ENCODE results near the gene SUSD3. TPM values are rescaled to one million over a fixed set of nuclear protein-coding genes. Genes with fewer than 3 reads are reported as not detected.

The SUSD3 gene
- total RNA-seq, 1 donor from 2014 or later, result 2.4 TPM

DNA sequence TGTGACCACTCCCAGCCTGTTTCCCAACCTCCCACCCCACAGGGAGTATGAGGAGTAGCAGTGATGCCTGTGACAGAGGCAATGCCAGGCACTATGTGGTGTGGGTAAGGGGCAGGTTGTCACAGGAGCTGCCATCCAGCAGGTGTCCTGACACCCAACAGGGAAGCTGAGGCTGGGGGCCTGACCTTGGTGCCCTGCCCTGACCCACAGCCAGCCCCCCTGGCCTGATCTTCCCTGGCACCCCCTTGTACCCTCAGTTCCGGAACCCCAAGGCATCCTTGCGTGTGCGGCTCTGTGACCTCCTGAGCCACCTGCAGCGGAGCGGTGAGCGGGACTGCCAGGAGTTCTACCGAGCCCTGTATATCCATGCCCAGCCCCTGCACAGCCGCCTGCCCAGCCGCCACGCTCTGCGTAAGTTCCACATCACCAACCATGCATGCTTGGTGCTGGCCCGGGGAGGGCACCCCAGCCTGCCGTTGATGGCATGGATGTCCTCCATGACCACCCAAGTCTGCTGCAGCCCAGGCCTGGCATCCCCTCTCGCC lies 51.9 kb downstream of the SUSD3 start:
- DNase-seq (ENCODE audit: low spot score in 2 of 2, unreplicated experiment in 2 of 2), result no peak
- Mint-ChIP-seq H3K36me3 (peaks cover 8% of the 10 kb centered on the region), H3K4me1 (peaks cover 5% of the 10 kb centered on the region), H3K27ac (no peak overlapping the region), H3K4me3 (no peak overlapping the region), H3K27me3 (ENCODE audit: low read depth) (no peaks in the 10 kb centered on the region), H3K9me3 (peaks cover 8% of the 10 kb centered on the region)
- TF ChIP-seq, protein P1, sequence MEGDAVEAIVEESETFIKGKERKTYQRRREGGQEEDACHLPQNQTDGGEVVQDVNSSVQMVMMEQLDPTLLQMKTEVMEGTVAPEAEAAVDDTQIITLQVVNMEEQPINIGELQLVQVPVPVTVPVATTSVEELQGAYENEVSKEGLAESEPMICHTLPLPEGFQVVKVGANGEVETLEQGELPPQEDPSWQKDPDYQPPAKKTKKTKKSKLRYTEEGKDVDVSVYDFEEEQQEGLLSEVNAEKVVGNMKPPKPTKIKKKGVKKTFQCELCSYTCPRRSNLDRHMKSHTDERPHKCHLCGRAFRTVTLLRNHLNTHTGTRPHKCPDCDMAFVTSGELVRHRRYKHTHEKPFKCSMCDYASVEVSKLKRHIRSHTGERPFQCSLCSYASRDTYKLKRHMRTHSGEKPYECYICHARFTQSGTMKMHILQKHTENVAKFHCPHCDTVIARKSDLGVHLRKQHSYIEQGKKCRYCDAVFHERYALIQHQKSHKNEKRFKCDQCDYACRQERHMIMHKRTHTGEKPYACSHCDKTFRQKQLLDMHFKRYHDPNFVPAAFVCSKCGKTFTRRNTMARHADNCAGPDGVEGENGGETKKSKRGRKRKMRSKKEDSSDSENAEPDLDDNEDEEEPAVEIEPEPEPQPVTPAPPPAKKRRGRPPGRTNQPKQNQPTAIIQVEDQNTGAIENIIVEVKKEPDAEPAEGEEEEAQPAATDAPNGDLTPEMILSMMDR (IDR thresholded peaks at IDR 0.05; ENCODE audit: unreplicated experiment), result no peak

DNA sequence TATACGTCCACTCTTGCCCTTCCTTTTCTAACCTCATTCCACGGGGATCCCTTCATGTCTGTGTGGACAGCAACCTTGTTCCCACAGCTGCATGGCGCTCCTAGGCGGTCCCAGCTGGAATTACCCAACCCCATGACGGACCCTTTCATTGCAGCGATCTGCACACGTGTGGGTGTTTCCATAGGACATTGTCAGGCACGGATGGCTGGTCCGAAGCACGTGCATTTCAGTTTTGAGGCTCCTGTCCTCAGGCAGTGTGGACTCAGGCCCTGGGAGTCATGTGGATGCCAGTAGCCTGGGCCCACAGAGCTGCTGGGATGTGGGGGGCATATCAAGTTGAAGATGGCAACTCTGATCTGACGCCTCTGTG lies 52.5 kb downstream of the SUSD3 start:
- Mint-ChIP-seq H3K36me3 (peaks cover 6% of the 10 kb centered on the region), H3K9me3 (peaks cover 2% of the 10 kb centered on the region), H3K27me3 (ENCODE audit: low read depth) (no peaks in the 10 kb centered on the region), H3K4me1 (peaks cover 5% of the 10 kb centered on the region), H3K4me3 (no peak overlapping the region), H3K27ac (no peak overlapping the region)
- no peak for DNase-seq (ENCODE audit: low spot score in 2 of 2, unreplicated experiment in 2 of 2)
- TF ChIP-seq, protein P1 (IDR thresholded peaks at IDR 0.05; ENCODE audit: unreplicated experiment), result no peak

DNA sequence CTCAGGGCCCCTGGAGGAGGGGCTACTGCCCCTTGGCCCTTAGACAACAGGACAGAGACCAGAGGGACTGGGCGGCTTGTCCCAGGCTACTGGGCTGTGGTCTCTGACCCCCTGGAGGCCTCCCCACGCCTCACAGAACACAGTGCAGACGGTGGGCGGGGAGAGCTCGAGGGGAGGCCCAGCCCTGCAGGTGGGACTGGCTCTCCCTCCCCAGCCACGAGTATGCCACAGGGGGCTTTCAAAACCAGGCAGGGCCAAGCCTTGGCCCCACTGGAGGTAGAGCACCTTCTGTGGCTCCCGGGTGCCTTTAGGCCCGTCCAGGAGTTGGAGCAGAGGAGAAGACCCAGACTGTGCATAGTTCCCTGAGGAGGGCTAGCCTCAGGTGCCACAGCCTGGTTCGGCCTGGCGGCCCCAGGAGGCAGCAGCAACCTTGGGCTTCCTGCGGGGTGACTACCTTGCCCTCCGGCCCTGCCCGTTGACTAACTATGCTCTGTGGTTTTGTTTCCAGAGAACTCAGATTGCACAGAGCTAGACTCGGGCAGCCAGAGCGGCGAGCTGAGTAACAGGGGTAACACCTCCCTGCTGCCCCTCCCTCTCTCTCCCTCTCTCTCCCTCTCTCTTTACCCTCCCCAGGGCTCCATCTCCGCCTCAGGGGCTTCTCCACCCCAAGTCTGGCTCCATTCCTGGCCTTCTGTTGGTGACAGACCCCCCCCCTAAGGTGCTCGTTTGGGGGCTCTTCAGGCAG lies 53.0 kb downstream of the SUSD3 start:
- H3K4me1 Mint-ChIP-seq, result peaks cover 5% of the 10 kb centered on the region
- H3K36me3 Mint-ChIP-seq, result peaks cover 6% of the 10 kb centered on the region
- DNase-seq (ENCODE audit: low spot score in 2 of 2, unreplicated experiment in 2 of 2), result no peak
- no peak overlapping the region for H3K4me3 Mint-ChIP-seq
- no peaks in the 10 kb centered on the region for H3K27me3 Mint-ChIP-seq (ENCODE audit: low read depth)
- TF ChIP-seq, protein P1 (IDR thresholded peaks at IDR 0.05; ENCODE audit: unreplicated experiment), result no peak
- no peaks in the 10 kb centered on the region for H3K9me3 Mint-ChIP-seq
- no peak overlapping the region for H3K27ac Mint-ChIP-seq

DNA sequence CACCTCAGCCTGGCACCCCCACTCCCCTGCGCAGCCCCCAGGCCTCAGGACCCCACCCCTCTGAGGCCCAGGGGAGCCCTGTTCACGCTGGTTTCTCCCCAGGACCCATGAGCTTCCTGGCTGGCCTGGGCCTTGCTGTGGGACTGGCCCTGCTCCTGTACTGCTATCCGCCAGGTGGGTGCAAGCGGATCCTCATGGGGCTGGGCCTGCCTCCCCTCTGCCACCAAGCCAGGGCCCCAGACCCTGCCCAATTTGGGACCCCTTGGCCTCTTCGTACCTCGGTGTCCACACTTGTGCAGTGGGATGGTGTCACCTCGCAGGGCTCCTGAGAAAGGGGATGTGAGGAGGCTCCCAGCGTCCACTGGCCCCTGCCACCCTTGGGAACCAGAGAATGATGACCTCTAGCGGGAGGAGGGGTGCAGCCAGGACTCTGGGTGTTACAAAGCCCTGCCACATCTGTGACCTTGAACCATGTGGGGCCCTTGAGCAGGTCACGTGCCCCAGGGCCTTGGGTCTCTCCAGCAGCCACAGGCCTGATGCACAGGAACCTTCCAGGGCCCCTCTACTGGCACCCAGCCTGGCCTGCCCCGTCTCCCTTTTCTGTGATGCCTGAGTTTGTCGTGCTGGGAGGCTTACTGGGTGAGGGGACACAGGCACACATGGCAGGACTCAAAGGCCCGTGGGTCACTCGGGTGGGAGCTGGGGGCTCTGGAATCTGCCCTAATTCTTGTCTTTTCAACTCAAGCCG lies 53.8 kb downstream of the SUSD3 start:
- no peaks in the 10 kb centered on the region for H3K27me3 Mint-ChIP-seq (ENCODE audit: low read depth)
- H3K4me1 Mint-ChIP-seq, result peaks cover 5% of the 10 kb centered on the region
- DNase-seq (ENCODE audit: low spot score in 2 of 2, unreplicated experiment in 2 of 2), result no peak
- H3K36me3 Mint-ChIP-seq, result peaks cover 6% of the 10 kb centered on the region
- H3K4me3 Mint-ChIP-seq, result no peak overlapping the region
- H3K27ac Mint-ChIP-seq, result no peak overlapping the region
- TF ChIP-seq, protein P1 (IDR thresholded peaks at IDR 0.05; ENCODE audit: unreplicated experiment), result no peak
- H3K9me3 Mint-ChIP-seq, result no peaks in the 10 kb centered on the region

DNA sequence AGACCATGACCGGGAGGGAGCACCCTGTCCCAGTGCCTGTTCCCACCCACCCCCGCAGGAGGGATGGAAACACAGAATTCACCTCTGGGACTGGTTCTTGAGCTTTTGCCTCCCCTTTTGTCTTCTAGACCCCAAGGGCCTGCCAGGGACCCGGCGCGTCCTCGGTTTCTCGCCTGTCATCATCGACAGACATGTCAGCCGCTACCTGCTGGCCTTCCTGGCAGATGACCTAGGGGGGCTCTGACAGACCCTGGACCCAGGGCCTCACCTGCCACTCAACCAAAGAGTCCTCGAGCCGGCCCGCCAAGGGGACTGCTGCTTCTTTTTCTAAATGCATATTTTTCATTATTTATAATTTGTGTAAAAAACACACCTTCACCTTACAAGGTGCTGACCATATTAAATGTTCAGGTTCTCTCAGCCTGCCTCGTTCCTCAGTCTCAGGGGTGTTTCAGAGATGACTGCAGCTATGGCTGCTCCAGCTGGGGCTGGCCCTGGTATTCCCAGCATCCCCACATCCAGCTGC lies 54.4 kb downstream of the SUSD3 start:
- Mint-ChIP-seq H3K9me3 (no peaks in the 10 kb centered on the region), H3K4me1 (peaks cover 5% of the 10 kb centered on the region), H3K27ac (no peak overlapping the region), H3K4me3 (no peak overlapping the region), H3K27me3 (ENCODE audit: low read depth) (no peaks in the 10 kb centered on the region), H3K36me3 (peaks cover 6% of the 10 kb centered on the region)
- no peak for DNase-seq (ENCODE audit: low spot score in 2 of 2, unreplicated experiment in 2 of 2)
- TF ChIP-seq, protein P1 (IDR thresholded peaks at IDR 0.05; ENCODE audit: unreplicated experiment), result no peak
